DOHH2 (cell line): Measurements from ENCODE around the gene MAGI1.

Source experiments
- CTCF ChIP-seq: fragments of 200-600 bp; sonication (generic); IDR thresholded peaks from one replicate; pipeline ENCODE4 v1.5.1; 2014; ENCODE audit warnings: antibody characterized with exemption, mild to moderate bottlenecking, low read depth, low read length; ENCODE audit not compliant: poor library complexity, severe bottlenecking
- EZH2phosphoT487 ChIP-seq: fragments of 200-600 bp; sonication (generic); IDR thresholded peaks from 2 replicates; pipeline ENCODE4 v1.6.1; 2017; ENCODE audit warnings: borderline replicate concordance, mild to moderate bottlenecking, antibody characterized with exemption, low read length, moderate library complexity, mixed read lengths

- TF ChIP-seq CTCF (no peak), EZH2phosphoT487 (no peak)
Observed at GRCh38 chr3:65824166-65824565, 214.6 kb downstream of the MAGI1 start.
